ENCODE measurements around the gene SGCE. TPM values are rescaled to one million over a fixed set of nuclear protein-coding genes. Genes with fewer than 3 reads are reported as not detected.

SGCE gene
- total and polyA plus RNA-seq, 9 of the 15 experiments (the other 6 are each of a cell fraction or from before 2014, with no cell fraction given), result 0.09 to 0.46 (median 0.28) TPM; not detected in 5

DNA sequence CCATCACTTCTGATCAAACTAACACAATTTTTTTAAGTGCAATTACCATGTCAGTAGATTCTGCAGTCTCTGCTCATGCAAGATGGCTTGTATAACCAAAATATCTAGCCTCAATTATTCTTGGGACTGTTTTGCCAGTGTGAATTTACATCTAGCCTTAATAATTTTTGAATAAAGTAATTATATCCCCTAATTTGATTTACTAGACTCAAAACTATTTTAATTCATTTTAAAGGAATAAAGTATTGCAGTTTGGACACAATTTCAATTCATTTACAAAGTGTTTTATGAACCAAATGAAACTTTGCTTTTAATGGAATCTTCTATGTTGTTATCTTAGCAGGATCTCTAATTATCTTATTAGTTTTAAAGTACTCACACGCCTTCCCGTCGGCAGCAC, 55.7 kb downstream of the SGCE start:
- in situ Hi-C loops (cut with MboI), result no loop called here
- no peaks in the 10 kb centered on the region for H3K79me2 ChIP-seq (ENCODE audit: control insufficient read depth, insufficient read depth, low read length)
- H3K36me3 ChIP-seq (ENCODE audit: control insufficient read depth, insufficient read depth, low read length), result no peaks in the 10 kb centered on the region
- no peak overlapping the region for H3K27ac ChIP-seq (ENCODE audit: extremely low read depth, low read depth, low read length)
- 5% methylated on average over 3 of the region's 3 CpGs for WGBS (ENCODE audit: insufficient coverage, low coverage, missing lambda C conversion rate)
- H3K9me3 ChIP-seq (replicated peaks; ENCODE audit: control insufficient read depth, insufficient read depth, low read depth, low read length), result no peaks in the 10 kb centered on the region
- TF ChIP-seq ZNF644 (tag; IDR thresholded peaks at IDR 0.05; ENCODE audit: low read depth) (no peak), MEIS2 (IDR thresholded peaks at IDR 0.05; ENCODE audit: partially characterized antibody) (no peak), FUS (optimal IDR thresholded peaks at IDR 0.05; ENCODE audit: low read depth, low read length) (no peak), U2AF1 (optimal IDR thresholded peaks at IDR 0.05; ENCODE audit: low read depth, low read length) (no peak), NFIX (CRISPR knock-in tag; IDR thresholded peaks at IDR 0.05; ENCODE audit: low read depth) (no peak), MTA1 (IDR thresholded peaks at IDR 0.05; ENCODE audit: borderline replicate concordance) (no peak), PTTG1 (tag; IDR thresholded peaks at IDR 0.05; ENCODE audit: low read depth) (no peak), TSC22D4 (tag; IDR thresholded peaks at IDR 0.05) (no peak), ZNF785 (CRISPR knock-in tag; IDR thresholded peaks at IDR 0.05) (no peak), PHF20 (IDR thresholded peaks at IDR 0.05; ENCODE audit: partially characterized antibody) (no peak), PML (IDR thresholded peaks at IDR 0.05; ENCODE audit: low read length) (no peak), TAF15 (IDR thresholded peaks at IDR 0.05; ENCODE audit: low read depth, low read length) (no peak), ZZZ3 (IDR thresholded peaks at IDR 0.05) (no peak), ARID1B (IDR thresholded peaks at IDR 0.05) (no peak)
- TF ChIP-seq, protein P1, sequence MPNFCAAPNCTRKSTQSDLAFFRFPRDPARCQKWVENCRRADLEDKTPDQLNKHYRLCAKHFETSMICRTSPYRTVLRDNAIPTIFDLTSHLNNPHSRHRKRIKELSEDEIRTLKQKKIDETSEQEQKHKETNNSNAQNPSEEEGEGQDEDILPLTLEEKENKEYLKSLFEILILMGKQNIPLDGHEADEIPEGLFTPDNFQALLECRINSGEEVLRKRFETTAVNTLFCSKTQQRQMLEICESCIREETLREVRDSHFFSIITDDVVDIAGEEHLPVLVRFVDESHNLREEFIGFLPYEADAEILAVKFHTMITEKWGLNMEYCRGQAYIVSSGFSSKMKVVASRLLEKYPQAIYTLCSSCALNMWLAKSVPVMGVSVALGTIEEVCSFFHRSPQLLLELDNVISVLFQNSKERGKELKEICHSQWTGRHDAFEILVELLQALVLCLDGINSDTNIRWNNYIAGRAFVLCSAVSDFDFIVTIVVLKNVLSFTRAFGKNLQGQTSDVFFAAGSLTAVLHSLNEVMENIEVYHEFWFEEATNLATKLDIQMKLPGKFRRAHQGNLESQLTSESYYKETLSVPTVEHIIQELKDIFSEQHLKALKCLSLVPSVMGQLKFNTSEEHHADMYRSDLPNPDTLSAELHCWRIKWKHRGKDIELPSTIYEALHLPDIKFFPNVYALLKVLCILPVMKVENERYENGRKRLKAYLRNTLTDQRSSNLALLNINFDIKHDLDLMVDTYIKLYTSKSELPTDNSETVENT (CRISPR knock-in tag; IDR thresholded peaks at IDR 0.05), result no peak
- intact Hi-C loops (cut with micrococcal nuclease), result no loop called here
- H3K9me1 ChIP-seq (ENCODE audit: control insufficient read depth, insufficient read depth, low read length), result no peaks in the 10 kb centered on the region
- ChIA-PET CTCF (ENCODE audit: low intra/inter-chr PET ratio) (no interaction called here), POLR2A (no interaction called here)
- H3K27me3 ChIP-seq (ENCODE audit: control insufficient read depth in 2 of 2, insufficient read depth in 2 of 2, low read length in 2 of 2), result no peaks in the 10 kb centered on the region
- H3K9ac ChIP-seq (ENCODE audit: insufficient read depth in 1 of 2, low read depth in 2 of 2, low read length in 2 of 2), result no peak overlapping the region
- FAIRE-seq, result no peak
- BruUV-seq (replicated peaks), result no TSS peak
- H3K4me2 ChIP-seq (ENCODE audit: insufficient read depth, low read length), result no peak overlapping the region
- H2AFZ ChIP-seq (ENCODE audit: low read depth, low read length), result no peak overlapping the region
- no peak for DNase-seq (ENCODE audit: extremely low read depth in 1 of 4, low spot score in 3 of 4)
- H3K4me3 ChIP-seq, result no peak overlapping the region
- H4K20me1 ChIP-seq (replicated peaks; ENCODE audit: control insufficient read depth, insufficient read depth, low read length), result no peaks in the 10 kb centered on the region
- ATAC-seq, result no peak
- H3K4me1 ChIP-seq (replicated peaks in 1 of 2; ENCODE audit: control insufficient read depth in 2 of 2, insufficient read depth in 2 of 2, low read length in 2 of 2), result no peaks in the 10 kb centered on the region
